Measurements from ENCODE around the gene KLF3. TPM values are rescaled to one million over a fixed set of nuclear protein-coding genes. Genes with fewer than 3 reads are reported as not detected.

Gene KLF3
- total and polyA plus RNA-seq, 2 experiments from 2014 or later, result 15.0 to 16.5 TPM

GRCh38 chr4:38735870-38736269 lies 71.9 kb downstream of the KLF3 start:
- no peak for ATAC-seq
- no peaks in the 10 kb centered on the region for H3F3A ChIP-seq (replicated peaks; ENCODE audit: low read depth)
- H3K27me3 ChIP-seq (ENCODE audit: insufficient read depth), result no peaks in the 10 kb centered on the region
- no peak overlapping the region for H3K27ac ChIP-seq (ENCODE audit: low read depth)
- H3K79me2 ChIP-seq (replicated peaks; ENCODE audit: insufficient read depth), result no peaks in the 10 kb centered on the region
- no peak for TF ChIP-seq CREB1 (CRISPR knock-in tag; IDR thresholded peaks at IDR 0.05; ENCODE audit: low read depth)
- TF ChIP-seq ZNF114 (CRISPR knock-in tag; IDR thresholded peaks at IDR 0.05), result no peak
- no peak for TF ChIP-seq POLR2AphosphoS5 (IDR thresholded peaks at IDR 0.05; ENCODE audit: low read depth)
- TF ChIP-seq EZH2 (IDR thresholded peaks at IDR 0.05; ENCODE audit: low read depth, unreplicated experiment), result no peak
- TF ChIP-seq, protein P1, sequence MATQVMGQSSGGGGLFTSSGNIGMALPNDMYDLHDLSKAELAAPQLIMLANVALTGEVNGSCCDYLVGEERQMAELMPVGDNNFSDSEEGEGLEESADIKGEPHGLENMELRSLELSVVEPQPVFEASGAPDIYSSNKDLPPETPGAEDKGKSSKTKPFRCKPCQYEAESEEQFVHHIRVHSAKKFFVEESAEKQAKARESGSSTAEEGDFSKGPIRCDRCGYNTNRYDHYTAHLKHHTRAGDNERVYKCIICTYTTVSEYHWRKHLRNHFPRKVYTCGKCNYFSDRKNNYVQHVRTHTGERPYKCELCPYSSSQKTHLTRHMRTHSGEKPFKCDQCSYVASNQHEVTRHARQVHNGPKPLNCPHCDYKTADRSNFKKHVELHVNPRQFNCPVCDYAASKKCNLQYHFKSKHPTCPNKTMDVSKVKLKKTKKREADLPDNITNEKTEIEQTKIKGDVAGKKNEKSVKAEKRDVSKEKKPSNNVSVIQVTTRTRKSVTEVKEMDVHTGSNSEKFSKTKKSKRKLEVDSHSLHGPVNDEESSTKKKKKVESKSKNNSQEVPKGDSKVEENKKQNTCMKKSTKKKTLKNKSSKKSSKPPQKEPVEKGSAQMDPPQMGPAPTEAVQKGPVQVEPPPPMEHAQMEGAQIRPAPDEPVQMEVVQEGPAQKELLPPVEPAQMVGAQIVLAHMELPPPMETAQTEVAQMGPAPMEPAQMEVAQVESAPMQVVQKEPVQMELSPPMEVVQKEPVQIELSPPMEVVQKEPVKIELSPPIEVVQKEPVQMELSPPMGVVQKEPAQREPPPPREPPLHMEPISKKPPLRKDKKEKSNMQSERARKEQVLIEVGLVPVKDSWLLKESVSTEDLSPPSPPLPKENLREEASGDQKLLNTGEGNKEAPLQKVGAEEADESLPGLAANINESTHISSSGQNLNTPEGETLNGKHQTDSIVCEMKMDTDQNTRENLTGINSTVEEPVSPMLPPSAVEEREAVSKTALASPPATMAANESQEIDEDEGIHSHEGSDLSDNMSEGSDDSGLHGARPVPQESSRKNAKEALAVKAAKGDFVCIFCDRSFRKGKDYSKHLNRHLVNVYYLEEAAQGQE (IDR thresholded peaks at IDR 0.05; ENCODE audit: unreplicated experiment), result no peak
- TF ChIP-seq, protein P2, sequence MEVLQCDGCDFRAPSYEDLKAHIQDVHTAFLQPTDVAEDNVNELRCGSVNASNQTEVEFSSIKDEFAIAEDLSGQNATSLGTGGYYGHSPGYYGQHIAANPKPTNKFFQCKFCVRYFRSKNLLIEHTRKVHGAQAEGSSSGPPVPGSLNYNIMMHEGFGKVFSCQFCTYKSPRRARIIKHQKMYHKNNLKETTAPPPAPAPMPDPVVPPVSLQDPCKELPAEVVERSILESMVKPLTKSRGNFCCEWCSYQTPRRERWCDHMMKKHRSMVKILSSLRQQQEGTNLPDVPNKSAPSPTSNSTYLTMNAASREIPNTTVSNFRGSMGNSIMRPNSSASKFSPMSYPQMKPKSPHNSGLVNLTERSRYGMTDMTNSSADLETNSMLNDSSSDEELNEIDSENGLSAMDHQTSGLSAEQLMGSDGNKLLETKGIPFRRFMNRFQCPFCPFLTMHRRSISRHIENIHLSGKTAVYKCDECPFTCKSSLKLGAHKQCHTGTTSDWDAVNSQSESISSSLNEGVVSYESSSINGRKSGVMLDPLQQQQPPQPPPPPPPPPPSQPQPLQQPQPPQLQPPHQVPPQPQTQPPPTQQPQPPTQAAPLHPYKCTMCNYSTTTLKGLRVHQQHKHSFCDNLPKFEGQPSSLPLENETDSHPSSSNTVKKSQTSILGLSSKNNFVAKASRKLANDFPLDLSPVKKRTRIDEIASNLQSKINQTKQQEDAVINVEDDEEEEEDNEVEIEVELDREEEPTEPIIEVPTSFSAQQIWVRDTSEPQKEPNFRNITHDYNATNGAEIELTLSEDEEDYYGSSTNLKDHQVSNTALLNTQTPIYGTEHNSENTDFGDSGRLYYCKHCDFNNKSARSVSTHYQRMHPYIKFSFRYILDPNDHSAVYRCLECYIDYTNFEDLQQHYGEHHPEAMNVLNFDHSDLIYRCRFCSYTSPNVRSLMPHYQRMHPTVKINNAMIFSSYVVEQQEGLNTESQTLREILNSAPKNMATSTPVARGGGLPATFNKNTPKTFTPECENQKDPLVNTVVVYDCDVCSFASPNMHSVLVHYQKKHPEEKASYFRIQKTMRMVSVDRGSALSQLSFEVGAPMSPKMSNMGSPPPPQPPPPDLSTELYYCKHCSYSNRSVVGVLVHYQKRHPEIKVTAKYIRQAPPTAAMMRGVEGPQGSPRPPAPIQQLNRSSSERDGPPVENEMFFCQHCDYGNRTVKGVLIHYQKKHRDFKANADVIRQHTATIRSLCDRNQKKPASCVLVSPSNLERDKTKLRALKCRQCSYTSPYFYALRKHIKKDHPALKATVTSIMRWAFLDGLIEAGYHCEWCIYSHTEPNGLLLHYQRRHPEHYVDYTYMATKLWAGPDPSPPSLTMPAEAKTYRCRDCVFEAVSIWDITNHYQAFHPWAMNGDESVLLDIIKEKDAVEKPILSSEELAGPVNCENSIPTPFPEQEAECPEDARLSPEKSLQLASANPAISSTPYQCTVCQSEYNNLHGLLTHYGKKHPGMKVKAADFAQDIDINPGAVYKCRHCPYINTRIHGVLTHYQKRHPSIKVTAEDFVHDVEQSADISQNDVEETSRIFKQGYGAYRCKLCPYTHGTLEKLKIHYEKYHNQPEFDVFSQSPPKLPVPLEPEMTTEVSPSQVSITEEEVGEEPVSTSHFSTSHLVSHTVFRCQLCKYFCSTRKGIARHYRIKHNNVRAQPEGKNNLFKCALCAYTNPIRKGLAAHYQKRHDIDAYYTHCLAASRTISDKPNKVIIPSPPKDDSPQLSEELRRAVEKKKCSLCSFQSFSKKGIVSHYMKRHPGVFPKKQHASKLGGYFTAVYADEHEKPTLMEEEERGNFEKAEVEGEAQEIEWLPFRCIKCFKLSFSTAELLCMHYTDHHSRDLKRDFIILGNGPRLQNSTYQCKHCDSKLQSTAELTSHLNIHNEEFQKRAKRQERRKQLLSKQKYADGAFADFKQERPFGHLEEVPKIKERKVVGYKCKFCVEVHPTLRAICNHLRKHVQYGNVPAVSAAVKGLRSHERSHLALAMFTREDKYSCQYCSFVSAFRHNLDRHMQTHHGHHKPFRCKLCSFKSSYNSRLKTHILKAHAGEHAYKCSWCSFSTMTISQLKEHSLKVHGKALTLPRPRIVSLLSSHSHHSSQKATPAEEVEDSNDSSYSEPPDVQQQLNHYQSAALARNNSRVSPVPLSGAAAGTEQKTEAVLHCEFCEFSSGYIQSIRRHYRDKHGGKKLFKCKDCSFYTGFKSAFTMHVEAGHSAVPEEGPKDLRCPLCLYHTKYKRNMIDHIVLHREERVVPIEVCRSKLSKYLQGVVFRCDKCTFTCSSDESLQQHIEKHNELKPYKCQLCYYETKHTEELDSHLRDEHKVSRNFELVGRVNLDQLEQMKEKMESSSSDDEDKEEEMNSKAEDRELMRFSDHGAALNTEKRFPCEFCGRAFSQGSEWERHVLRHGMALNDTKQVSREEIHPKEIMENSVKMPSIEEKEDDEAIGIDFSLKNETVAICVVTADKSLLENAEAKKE (CRISPR knock-in tag; IDR thresholded peaks at IDR 0.05), result no peak
- no peaks in the 10 kb centered on the region for H3K9me2 ChIP-seq (ENCODE audit: insufficient read depth)
- DNase-seq (ENCODE audit: low spot score), result no peak
- no peak overlapping the region for H2AFZ ChIP-seq
- Mint-ChIP-seq H3K4me1 (no peaks in the 10 kb centered on the region), H3K9me3 (peaks cover 19% of the 10 kb centered on the region), H3K27ac (no peak overlapping the region), H3K4me3 (no peak overlapping the region), H3K36me3 (ENCODE audit: low read depth) (peaks cover 12% of the 10 kb centered on the region), H3K27me3 (ENCODE audit: insufficient read depth, low read depth, poor library complexity) (peaks cover 5% of the 10 kb centered on the region)
- no peaks in the 10 kb centered on the region for H3K36me3 ChIP-seq (ENCODE audit: insufficient read depth)
- no peak overlapping the region for H3K4me2 ChIP-seq
- no peak overlapping the region for H3K4me3 ChIP-seq
- H3K4me1 ChIP-seq (ENCODE audit: insufficient read depth), result no peaks in the 10 kb centered on the region
- H4K20me1 ChIP-seq (replicated peaks; ENCODE audit: insufficient read depth), result no peaks in the 10 kb centered on the region
